GM18499 (cell line): ENCODE results near the gene ARHGEF28.

Source experiments
- ATAC-seq: cut with Tn5 transposase; IDR thresholded peaks from one replicate; pipeline ENCODE4 v1.9.1; 2021; ENCODE audit warnings: moderate number of reproducible peaks; ENCODE audit not compliant: insufficient read depth, unreplicated experiment

ARHGEF28 gene

GRCh38 chr5:73686912-73687311 is 60.9 kb downstream of the ARHGEF28 start:
- no peak for ATAC-seq

GRCh38 chr5:73687357-73687756 is 61.4 kb downstream of the ARHGEF28 start:
- no peak for ATAC-seq

- no peak for ATAC-seq
Measured at GRCh38 chr5:73690015-73690414, 64.0 kb downstream of the ARHGEF28 start.

- ATAC-seq: no peak
Measured at GRCh38 chr5:73691302-73692080, 65.5 kb downstream of the ARHGEF28 start.

- no peak for ATAC-seq
Measured at GRCh38 chr5:73692166-73692640, 66.2 kb downstream of the ARHGEF28 start.

- ATAC-seq: no peak
Measured at GRCh38 chr5:73692981-73693380, 67.0 kb downstream of the ARHGEF28 start.

- no peak for ATAC-seq
Measured at GRCh38 chr5:73693573-73694061, 67.6 kb downstream of the ARHGEF28 start.

- ATAC-seq: no peak
Measured at GRCh38 chr5:73694089-73694488, 68.1 kb downstream of the ARHGEF28 start.

- no peak for ATAC-seq
Measured at GRCh38 chr5:73698011-73698410, 72.0 kb downstream of the ARHGEF28 start.

- no peak for ATAC-seq
Measured at GRCh38 chr5:73701566-73701965, 75.6 kb downstream of the ARHGEF28 start.

- ATAC-seq: no peak
Measured at GRCh38 chr5:73702534-73702933, 76.5 kb downstream of the ARHGEF28 start.

- ATAC-seq: no peak
Measured at GRCh38 chr5:73702951-73703350, 77.0 kb downstream of the ARHGEF28 start.

GRCh38 chr5:73705364-73705763 is 79.4 kb downstream of the ARHGEF28 start:
- no peak for ATAC-seq

- no peak for ATAC-seq
Measured at GRCh38 chr5:73706963-73707362, 81.0 kb downstream of the ARHGEF28 start.

GRCh38 chr5:73709536-73710129 is 83.6 kb downstream of the ARHGEF28 start:
- ATAC-seq: no peak

- ATAC-seq: no peak
Measured at GRCh38 chr5:73716284-73716808, 90.3 kb downstream of the ARHGEF28 start.

- ATAC-seq: no peak
Measured at GRCh38 chr5:73718762-73719161, 92.8 kb downstream of the ARHGEF28 start.

GRCh38 chr5:73719632-73720031 is 93.6 kb downstream of the ARHGEF28 start:
- no peak for ATAC-seq

GRCh38 chr5:73722231-73722630 is 96.2 kb downstream of the ARHGEF28 start:
- ATAC-seq: no peak

- ATAC-seq: no peak
Measured at GRCh38 chr5:73726071-73726470, 100.1 kb downstream of the ARHGEF28 start.

- ATAC-seq: no peak
Measured at GRCh38 chr5:73726606-73727231, 100.7 kb downstream of the ARHGEF28 start.
